HEK293 (cell line): Measurements from ENCODE around the gene BTBD2.

Experiments used
- ZNF558 ChIP-seq: fragments of 450-650 bp; formaldehyde crosslinking; IDR thresholded peaks from 2 replicates; pipeline ENCODE4 v1.5.1; 2016; ENCODE audit warnings: missing biosample characterization, missing genetic modification characterization
- TF ChIP-seq, protein P1 (sequence below): fragments of 450-650 bp; formaldehyde crosslinking; optimal IDR thresholded peaks from 2 replicates; pipeline ENCODE3; 2016; ENCODE audit warnings: missing biosample characterization, mild to moderate bottlenecking, missing genetic modification characterization
- TF ChIP-seq, protein P2 (sequence below): fragments of 450-650 bp; formaldehyde crosslinking; IDR thresholded peaks from 2 replicates; pipeline ENCODE4 v1.5.1; 2016; ENCODE audit warnings: missing biosample characterization, missing genetic modification characterization
- TF ChIP-seq, protein P3 (sequence below): fragments of 450-650 bp; formaldehyde crosslinking; IDR thresholded peaks from 2 replicates; pipeline ENCODE4 v1.5.1; 2016; ENCODE audit warnings: missing biosample characterization, missing genetic modification characterization

DNA sequence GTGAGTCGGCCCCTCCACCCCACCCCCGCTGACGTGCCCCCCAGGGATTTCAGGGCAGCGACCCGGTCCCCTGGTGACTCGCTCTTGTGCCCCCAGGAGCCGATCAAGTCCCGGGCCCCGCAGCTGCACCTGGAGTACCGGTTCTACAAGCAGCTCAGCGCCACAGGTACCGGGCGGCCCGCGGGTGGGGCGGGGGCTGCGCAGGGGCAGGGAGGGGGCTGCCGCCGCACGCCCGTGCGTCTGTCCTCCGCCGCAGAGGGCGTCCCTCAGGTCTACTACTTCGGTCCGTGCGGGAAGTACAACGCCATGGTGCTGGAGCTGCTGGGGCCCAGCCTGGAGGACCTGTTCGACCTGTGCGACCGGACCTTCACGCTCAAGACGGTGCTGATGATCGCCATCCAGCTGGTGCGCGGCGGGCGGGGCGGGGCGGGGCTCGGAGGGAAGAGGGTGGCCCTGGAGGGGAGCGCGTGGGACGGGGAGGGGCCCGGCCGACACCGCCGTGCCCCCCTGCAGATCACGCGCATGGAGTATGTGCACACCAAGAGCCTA is 37.1 kb downstream of the BTBD2 start:
- TF ChIP-seq, protein P1, sequence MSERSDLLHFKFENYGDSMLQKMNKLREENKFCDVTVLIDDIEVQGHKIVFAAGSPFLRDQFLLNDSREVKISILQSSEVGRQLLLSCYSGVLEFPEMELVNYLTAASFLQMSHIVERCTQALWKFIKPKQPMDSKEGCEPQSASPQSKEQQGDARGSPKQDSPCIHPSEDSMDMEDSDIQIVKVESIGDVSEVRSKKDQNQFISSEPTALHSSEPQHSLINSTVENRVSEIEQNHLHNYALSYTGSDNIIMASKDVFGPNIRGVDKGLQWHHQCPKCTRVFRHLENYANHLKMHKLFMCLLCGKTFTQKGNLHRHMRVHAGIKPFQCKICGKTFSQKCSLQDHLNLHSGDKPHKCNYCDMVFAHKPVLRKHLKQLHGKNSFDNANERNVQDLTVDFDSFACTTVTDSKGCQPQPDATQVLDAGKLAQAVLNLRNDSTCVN (tag by site-specific recombination) = no peak
- no peak for TF ChIP-seq ZNF558 (tag by site-specific recombination)
- TF ChIP-seq, protein P2, sequence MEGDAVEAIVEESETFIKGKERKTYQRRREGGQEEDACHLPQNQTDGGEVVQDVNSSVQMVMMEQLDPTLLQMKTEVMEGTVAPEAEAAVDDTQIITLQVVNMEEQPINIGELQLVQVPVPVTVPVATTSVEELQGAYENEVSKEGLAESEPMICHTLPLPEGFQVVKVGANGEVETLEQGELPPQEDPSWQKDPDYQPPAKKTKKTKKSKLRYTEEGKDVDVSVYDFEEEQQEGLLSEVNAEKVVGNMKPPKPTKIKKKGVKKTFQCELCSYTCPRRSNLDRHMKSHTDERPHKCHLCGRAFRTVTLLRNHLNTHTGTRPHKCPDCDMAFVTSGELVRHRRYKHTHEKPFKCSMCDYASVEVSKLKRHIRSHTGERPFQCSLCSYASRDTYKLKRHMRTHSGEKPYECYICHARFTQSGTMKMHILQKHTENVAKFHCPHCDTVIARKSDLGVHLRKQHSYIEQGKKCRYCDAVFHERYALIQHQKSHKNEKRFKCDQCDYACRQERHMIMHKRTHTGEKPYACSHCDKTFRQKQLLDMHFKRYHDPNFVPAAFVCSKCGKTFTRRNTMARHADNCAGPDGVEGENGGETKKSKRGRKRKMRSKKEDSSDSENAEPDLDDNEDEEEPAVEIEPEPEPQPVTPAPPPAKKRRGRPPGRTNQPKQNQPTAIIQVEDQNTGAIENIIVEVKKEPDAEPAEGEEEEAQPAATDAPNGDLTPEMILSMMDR (tag by site-specific recombination) = no peak
- TF ChIP-seq, protein P3, sequence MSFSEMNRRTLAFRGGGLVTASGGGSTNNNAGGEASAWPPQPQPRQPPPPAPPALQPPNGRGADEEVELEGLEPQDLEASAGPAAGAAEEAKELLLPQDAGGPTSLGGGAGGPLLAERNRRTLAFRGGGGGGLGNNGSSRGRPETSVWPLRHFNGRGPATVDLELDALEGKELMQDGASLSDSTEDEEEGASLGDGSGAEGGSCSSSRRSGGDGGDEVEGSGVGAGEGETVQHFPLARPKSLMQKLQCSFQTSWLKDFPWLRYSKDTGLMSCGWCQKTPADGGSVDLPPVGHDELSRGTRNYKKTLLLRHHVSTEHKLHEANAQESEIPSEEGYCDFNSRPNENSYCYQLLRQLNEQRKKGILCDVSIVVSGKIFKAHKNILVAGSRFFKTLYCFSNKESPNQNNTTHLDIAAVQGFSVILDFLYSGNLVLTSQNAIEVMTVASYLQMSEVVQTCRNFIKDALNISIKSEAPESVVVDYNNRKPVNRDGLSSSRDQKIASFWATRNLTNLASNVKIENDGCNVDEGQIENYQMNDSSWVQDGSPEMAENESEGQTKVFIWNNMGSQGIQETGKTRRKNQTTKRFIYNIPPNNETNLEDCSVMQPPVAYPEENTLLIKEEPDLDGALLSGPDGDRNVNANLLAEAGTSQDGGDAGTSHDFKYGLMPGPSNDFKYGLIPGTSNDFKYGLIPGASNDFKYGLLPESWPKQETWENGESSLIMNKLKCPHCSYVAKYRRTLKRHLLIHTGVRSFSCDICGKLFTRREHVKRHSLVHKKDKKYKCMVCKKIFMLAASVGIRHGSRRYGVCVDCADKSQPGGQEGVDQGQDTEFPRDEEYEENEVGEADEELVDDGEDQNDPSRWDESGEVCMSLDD = no peak
